ENCODE data around the gene KRTAP10-9. TPM values are rescaled to one million over a fixed set of nuclear protein-coding genes. Genes with fewer than 3 reads are reported as not detected.
"Not testable (repeated sequence)": the region's sequence is repeated elsewhere in the genome, so short reads cannot be mapped to it uniquely, and the experiment has no call there.

The KRTAP10-9 gene
- total RNA-seq, 4 donors from 2014 or later, result not detected

GRCh38 chr21:44596068-44596725, 30.7 kb upstream of the KRTAP10-9 start:
- WGBS, result 85% methylated on average over 7 of the region's 9 CpGs

GRCh38 chr21:44598061-44598460, 28.8 kb upstream of the KRTAP10-9 start:
- intact Hi-C loops (cut with DNase I), result no loop called here
- WGBS, result 83% methylated on average over 11 of the region's 11 CpGs
- peaks cover 0 to 6% (median 1%) of the 10 kb centered on the region in 4 donors for H3K9me3 ChIP-seq

More at GRCh38 chr21:44596068-44596725, 30.7 kb upstream of the KRTAP10-9 start:
- Histone ChIP-seq H3K27me3 (peaks cover 0 to 44% (median 0%) of the 10 kb centered on the region in 4 donors), H3K36me3 (no peaks in the 10 kb centered on the region), H3K4me1 (no peaks in the 10 kb centered on the region), H3K4me3 (no peak overlapping the region), H3K9me3 (peaks cover 0 to 6% (median 1%) of the 10 kb centered on the region in 4 donors), H3K27ac (replicated peaks in 1 of 4) (no peak overlapping the region)
- intact Hi-C loops (cut with DNase I), result no loop called here
- peak; percentile 89 for DNase-seq (ENCODE audit: extremely low spot score)
- TF ChIP-seq CTCF (IDR thresholded peaks at IDR 0.05), result no peak
- TF ChIP-seq EP300 (IDR thresholded peaks at IDR 0.05), result no peak
- no peak for TF ChIP-seq POLR2A (IDR thresholded peaks at IDR 0.05; ENCODE audit: low read depth)
- TF ChIP-seq POLR2AphosphoS5 (IDR thresholded peaks at IDR 0.05), result no peak

GRCh38 chr21:44599264-44600029, 27.4 kb upstream of the KRTAP10-9 start:
- Histone ChIP-seq H3K36me3 (no peaks in the 10 kb centered on the region), H3K4me3 (no peak overlapping the region), H3K27me3 (peaks cover 0 to 53% (median 0%) of the 10 kb centered on the region in 4 donors), H3K9me3 (peaks cover 0 to 8% (median 4%) of the 10 kb centered on the region in 4 donors), H3K4me1 (no peaks in the 10 kb centered on the region), H3K27ac (replicated peaks in 1 of 4) (no peak overlapping the region)
- peak; percentile 66 for DNase-seq (ENCODE audit: extremely low spot score)
- TF ChIP-seq CTCF (IDR thresholded peaks at IDR 0.05) (no peak), EP300 (IDR thresholded peaks at IDR 0.05) (no peak), POLR2A (IDR thresholded peaks at IDR 0.05; ENCODE audit: low read depth) (no peak)
- intact Hi-C loops (cut with DNase I), result no loop called here
- 85% methylated on average over 8 of the region's 8 CpGs for WGBS

More at GRCh38 chr21:44598061-44598460, 28.8 kb upstream of the KRTAP10-9 start:
- DNase-seq (ENCODE audit: extremely low spot score), result no peak
- H3K36me3 ChIP-seq, result no peaks in the 10 kb centered on the region
- H3K4me1 ChIP-seq, result no peaks in the 10 kb centered on the region
- peaks cover 0 to 46% (median 0%) of the 10 kb centered on the region in 4 donors for H3K27me3 ChIP-seq
- TF ChIP-seq POLR2AphosphoS5 (IDR thresholded peaks at IDR 0.05), result no peak
- TF ChIP-seq EP300 (IDR thresholded peaks at IDR 0.05), result no peak
- no peak for TF ChIP-seq CTCF (IDR thresholded peaks at IDR 0.05)
- no peak for TF ChIP-seq POLR2A (IDR thresholded peaks at IDR 0.05; ENCODE audit: low read depth)
- no peak overlapping the region for H3K4me3 ChIP-seq
- no peak overlapping the region for H3K27ac ChIP-seq (replicated peaks in 1 of 4)

GRCh38 chr21:44600118-44600978, 26.5 kb upstream of the KRTAP10-9 start, which contains the start of gene KRTAP10-7:
KRTAP10-7 (plus strand) TSS chr21:44600597; CDS start chr21:44600622, 25 bp downstream.
- H3K4me1 ChIP-seq; H3K36me3 ChIP-seq; H3K9me3 ChIP-seq; intact Hi-C loops (cut with DNase I); H3K4me3 ChIP-seq; H3K27ac ChIP-seq (replicated peaks in 1 of 4): not testable (repeated sequence)
- peak; percentile 55 for DNase-seq (ENCODE audit: extremely low spot score)
- whole genome bisulfite sequencing, result 67% methylated on average over 15 of the region's 23 CpGs
- H3K27me3 ChIP-seq, result peaks cover 0 to 53% (median 0%) of the 10 kb centered on the region in 4 donors

- H3K27ac ChIP-seq (replicated peaks in 1 of 4); H3K4me3 ChIP-seq; H3K9me3 ChIP-seq; DNase-seq (ENCODE audit: extremely low spot score); H3K4me1 ChIP-seq; intact Hi-C loops (cut with DNase I); H3K36me3 ChIP-seq: not testable (repeated sequence)
- WGBS, result 80% methylated on average over 1 of the region's 10 CpGs
- peaks cover 0 to 53% (median 0%) of the 10 kb centered on the region in 4 donors for H3K27me3 ChIP-seq
These were observed 25.8 kb upstream of the KRTAP10-9 start for GRCh38 chr21:44601091-44601490.
